Pancreas (tissue), 10 donors: Measurements from ENCODE around the gene DEAF1. TPM values are rescaled to one million over a fixed set of nuclear protein-coding genes. Genes with fewer than 3 reads are reported as not detected.

Source experiments
- ATAC-seq, 4 donors: fragments of 200-7000 bp; cut with Tn5 transposase; one replicate each; pipeline versions ENCODE4 v1.8.0 to v1.9.1; 2020; ENCODE audit warnings: mild to moderate bottlenecking in 4 of 4, moderate library complexity in 4 of 4
- DNase-seq, 6 donors: peaks; one replicate each; pipeline ENCODE4 v3.0.0-alpha.2; 2020
- FAIRE-seq: peaks from 2 replicates; lab custom pipeline; 2012; peaks lifted over from hg19 to GRCh38; lab: Jason Lieb, UNC
- H3K27ac ChIP-seq, 4 donors: fragments of 200-600 bp; sonication (generic); 1 replicate in 3 of 4; 2 replicates in 1 of 4; pipeline versions ENCODE4 v1.5.0 to v1.8.0; 2020
- H3K27me3 ChIP-seq, 4 donors: fragments of 200-600 bp; one replicate each; pipeline ENCODE4 v1.8.0; 2021
- H3K36me3 ChIP-seq, 3 donors: fragments of 200-600 bp; sonication (generic) in 1 of 3; one replicate each; pipeline versions ENCODE4 v1.5.0 to v1.8.0; 2020 to 2021
- H3K4me1 ChIP-seq, 3 donors: fragments of 200-600 bp; one replicate each; pipeline ENCODE4 v1.8.0; 2021
- H3K4me3 ChIP-seq, 4 donors: fragments of 200-600 bp; sonication (generic) in 2 of 4; one replicate each; pipeline versions ENCODE4 v1.5.0 to v1.8.0; 2020 to 2021
- H3K9me3 ChIP-seq, 4 donors: fragments of 200-600 bp; one replicate each; pipeline ENCODE4 v1.8.0; 2021
- WGBS, 2 donors: extraction: QIAGEN DNeasy Blood & Tissue Kit; methylation state at CpG; one replicate each; pipeline ENCODE4 v1.1.7; 2013; 5-methylcytosine and 5-hydroxymethylcytosine counted together
- intact Hi-C, 3 donors: fragments of 100-400 bp; cut with DNase I; formaldehyde crosslinking; loops; one replicate each; pipeline versions ENCODE4 v1.11.1 to v1.14.2; 2022
- polyA plus RNA-seq, 2 donors: library from polyadenylated mRNA; stranded (reverse); fragments of 200-250 nt; gene quantifications; one replicate each; pipeline ENCODE4 v1.2.3, GENCODE V29; 2013
- total RNA-seq, 6 donors: library from RNA; stranded (reverse); fragmentation: NEBNext Ultra II Directional in 4 of 6; extraction: Animal tissue kit (Norgen Biotek cat#: 25700) in 4 of 6; gene quantifications; one replicate each; pipeline versions ENCODE4 v1.2.1 to v1.2.4, GENCODE V29; 2021 to 2023
- TF ChIP-seq, protein P1 (sequence below), 4 donors: fragments of 200-600 bp; sonication (generic) in 3 of 4; IDR thresholded peaks; one replicate each; pipeline versions ENCODE4 v1.5.0 to v1.8.0; 2021; ENCODE audit warnings: antibody characterized with exemption in 4 of 4
- donor health status: healthy with polysubstance abuse.
- donor health status: DM: no; HTN: no; CAD: no; lungs with moderate emphysema.
- donor health status: DM: no; HTN: no; CAD: no.
- donor health status: control.
- donor health status: control.
- donor health status: Bipolar disorder and iron deficiency.
- donor health status: DM: yes; HTN: yes; CAD: no.
- donor health status: DM: no; HTN: no; CAD: no.
- donor health status: DM: no; HTN: no; CAD: no.
- donor health status: DM: yes; HTN: yes; CAD: no.

Gene DEAF1
- total and polyA plus RNA-seq, 8 donors: 15.9 to 33.8 (median 21.0) TPM

DNA sequence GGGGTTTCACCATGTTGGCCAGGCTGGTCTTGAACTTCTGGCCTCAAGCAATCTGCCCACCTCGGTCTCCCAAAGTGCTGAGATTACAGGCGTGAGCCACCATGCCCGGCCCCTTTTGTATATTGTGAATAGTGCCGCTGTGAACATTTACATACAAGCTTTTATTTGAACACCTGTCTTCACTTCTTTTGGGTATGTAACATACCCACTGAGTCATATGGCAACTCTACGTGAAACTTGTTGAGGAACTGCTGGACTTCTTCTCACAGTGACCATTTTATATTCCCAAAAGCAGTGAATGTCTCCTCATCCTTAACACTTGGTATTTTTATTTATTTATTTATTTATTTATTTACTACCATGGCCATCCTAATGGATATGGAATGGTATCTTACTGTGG is 64.2 kb downstream of the DEAF1 start:
- DNase-seq (no peak), ATAC-seq (no peak), FAIRE-seq (no peak)
- WGBS, 2 donors: 78 to 81% methylated on average over 5 of the region's 5 CpGs
- no peaks in the 10 kb centered on the region for H3K27me3 ChIP-seq
- H3K4me3 ChIP-seq: no peak overlapping the region
- intact Hi-C loops: no loop called here
- H3K4me1 ChIP-seq: no peaks in the 10 kb centered on the region
- TF ChIP-seq, protein P1, sequence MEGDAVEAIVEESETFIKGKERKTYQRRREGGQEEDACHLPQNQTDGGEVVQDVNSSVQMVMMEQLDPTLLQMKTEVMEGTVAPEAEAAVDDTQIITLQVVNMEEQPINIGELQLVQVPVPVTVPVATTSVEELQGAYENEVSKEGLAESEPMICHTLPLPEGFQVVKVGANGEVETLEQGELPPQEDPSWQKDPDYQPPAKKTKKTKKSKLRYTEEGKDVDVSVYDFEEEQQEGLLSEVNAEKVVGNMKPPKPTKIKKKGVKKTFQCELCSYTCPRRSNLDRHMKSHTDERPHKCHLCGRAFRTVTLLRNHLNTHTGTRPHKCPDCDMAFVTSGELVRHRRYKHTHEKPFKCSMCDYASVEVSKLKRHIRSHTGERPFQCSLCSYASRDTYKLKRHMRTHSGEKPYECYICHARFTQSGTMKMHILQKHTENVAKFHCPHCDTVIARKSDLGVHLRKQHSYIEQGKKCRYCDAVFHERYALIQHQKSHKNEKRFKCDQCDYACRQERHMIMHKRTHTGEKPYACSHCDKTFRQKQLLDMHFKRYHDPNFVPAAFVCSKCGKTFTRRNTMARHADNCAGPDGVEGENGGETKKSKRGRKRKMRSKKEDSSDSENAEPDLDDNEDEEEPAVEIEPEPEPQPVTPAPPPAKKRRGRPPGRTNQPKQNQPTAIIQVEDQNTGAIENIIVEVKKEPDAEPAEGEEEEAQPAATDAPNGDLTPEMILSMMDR (IDR thresholded peaks at IDR 0.05): no peak
- H3K27ac ChIP-seq: no peak overlapping the region
- H3K9me3 ChIP-seq: no peaks in the 10 kb centered on the region
- no peaks in the 10 kb centered on the region for H3K36me3 ChIP-seq

DNA sequence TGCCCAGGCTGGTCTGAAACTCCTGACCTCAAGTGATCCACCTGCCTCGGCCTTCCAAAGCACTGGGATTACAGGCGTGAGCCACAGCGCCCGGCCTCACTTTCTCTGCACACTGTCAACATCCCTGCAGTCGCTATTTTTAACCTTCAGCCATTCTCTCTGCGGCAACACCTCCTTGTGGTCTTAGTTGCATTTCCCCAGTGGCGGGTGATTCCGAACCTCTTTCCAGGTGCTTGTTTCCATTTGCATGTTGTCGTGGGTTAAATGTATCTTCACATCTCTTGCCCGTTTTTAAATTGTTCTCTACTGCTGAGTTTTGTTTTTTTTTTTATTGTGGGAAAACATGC is 65.8 kb downstream of the DEAF1 start:
- TF ChIP-seq, protein P1 (IDR thresholded peaks at IDR 0.05): no peak
- H3K9me3 ChIP-seq: no peaks in the 10 kb centered on the region
- no peaks in the 10 kb centered on the region for H3K27me3 ChIP-seq
- intact Hi-C loops: no loop called here
- WGBS, 2 donors: 65 to 66% methylated on average over 10 of the region's 10 CpGs
- no peak overlapping the region for H3K27ac ChIP-seq
- ATAC-seq: peak in 1 of 4 donors; percentile 22
- no peak for DNase-seq
- no peak overlapping the region for H3K4me3 ChIP-seq
- no peaks in the 10 kb centered on the region for H3K4me1 ChIP-seq
- no peaks in the 10 kb centered on the region for H3K36me3 ChIP-seq
- FAIRE-seq: no peak

DNA sequence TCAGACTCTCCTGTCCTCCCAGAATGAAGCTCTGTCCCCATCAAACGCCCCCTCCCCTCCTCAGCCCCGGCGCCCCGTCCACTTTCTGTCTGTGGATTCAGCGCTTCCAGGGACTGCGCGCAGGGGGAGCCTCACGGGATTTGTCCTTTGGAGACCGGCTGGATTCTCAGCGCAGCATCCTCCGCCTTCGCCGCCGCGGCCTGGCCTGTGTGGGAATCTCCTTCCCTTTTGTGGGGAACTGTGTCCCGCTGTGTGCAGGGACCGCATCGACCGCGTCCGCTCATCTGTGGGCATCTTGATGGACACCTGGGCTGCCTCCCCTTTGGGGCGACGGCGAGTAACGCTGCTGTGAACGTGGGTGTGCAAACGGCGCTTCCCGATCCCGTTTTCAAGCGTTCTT is 67.0 kb downstream of the DEAF1 start:
- ATAC-seq (no peak), FAIRE-seq (no peak), DNase-seq (peak in 3 of 6 donors; percentile 13 to 58 (median 39))
- intact Hi-C loops: no loop called here
- H3K36me3 ChIP-seq: no peaks in the 10 kb centered on the region
- H3K27me3 ChIP-seq: no peaks in the 10 kb centered on the region
- H3K27ac ChIP-seq: no peak overlapping the region
- no peaks in the 10 kb centered on the region for H3K9me3 ChIP-seq
- no peak overlapping the region for H3K4me3 ChIP-seq
- H3K4me1 ChIP-seq: no peaks in the 10 kb centered on the region
- 94 to 97% methylated on average over 31 of the region's 31 CpGs for WGBS, 2 donors
- TF ChIP-seq, protein P1 (IDR thresholded peaks at IDR 0.05): no peak

GRCh38 chr11:627308-627576 is 67.8 kb downstream of the DEAF1 start:
- no peak overlapping the region for H3K27ac ChIP-seq
- no peak for ATAC-seq
- peak in 2 of 6 donors; percentile 48 to 56 for DNase-seq
- FAIRE-seq: no peak
- 48 to 52% methylated on average over 17 to 28 of the region's 28 CpGs for WGBS, 2 donors
- no peaks in the 10 kb centered on the region for H3K9me3 ChIP-seq
- H3K27me3 ChIP-seq: no peaks in the 10 kb centered on the region
- H3K36me3 ChIP-seq: no peaks in the 10 kb centered on the region
- TF ChIP-seq, protein P1 (IDR thresholded peaks at IDR 0.05): no peak
- H3K4me3 ChIP-seq: no peak overlapping the region
- intact Hi-C loops: no loop called here
- H3K4me1 ChIP-seq: no peaks in the 10 kb centered on the region

DNA sequence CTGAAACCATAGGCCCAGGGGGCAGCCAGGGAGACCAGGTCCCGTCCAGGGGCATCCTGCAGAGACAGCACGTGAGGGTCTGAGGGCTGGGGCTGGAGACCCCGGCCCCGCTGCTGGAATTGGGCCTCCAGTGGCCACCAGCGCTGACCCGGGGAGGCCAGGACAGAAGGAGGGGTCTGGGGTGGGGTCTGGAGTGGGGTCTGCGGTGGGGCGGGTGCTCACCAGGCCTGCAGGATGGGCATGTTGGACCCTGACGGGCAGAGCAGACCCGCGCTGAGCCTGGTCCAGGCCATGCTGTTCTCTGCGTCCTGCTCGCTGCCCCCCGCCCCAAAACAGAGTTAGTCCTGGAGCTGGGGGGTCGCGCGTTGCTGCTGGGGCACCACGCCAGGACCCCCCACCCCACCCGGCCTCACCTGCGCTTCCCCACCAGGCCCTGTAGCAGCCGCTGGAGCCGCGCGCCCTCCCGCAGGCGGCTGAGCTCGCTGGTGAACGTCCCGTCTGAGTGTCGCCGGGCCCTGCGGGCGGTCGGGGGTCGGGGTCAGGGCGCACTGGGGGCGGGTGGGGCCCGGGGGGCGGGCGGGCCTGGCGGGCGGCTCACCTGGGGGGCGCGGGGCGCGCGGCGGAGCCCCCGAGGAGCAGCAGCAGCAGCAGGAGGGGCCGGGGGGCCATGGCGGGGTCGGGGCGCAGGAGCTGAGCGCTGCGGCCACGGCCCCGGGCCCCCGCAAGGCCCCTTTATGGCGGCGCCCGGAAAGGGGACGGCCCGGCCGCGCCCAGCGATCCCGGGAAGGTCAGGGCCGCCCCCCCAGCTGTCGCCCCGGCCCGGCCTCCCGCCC is 68.3 kb downstream of the DEAF1 start, which contains the start of gene SCT:
SCT (minus strand) TSS at position 707 of the 833 bp plus-strand sequence; CDS start at position 669, 38 bp downstream.
- TF ChIP-seq, protein P1 (IDR thresholded peaks at IDR 0.05): no peak
- FAIRE-seq: no peak

More for the DNA sequence above, 68.3 kb downstream of the DEAF1 start, which contains the start of gene SCT:
- no peaks in the 10 kb centered on the region for H3K36me3 ChIP-seq
- H3K4me1 ChIP-seq: no peaks in the 10 kb centered on the region
- no peaks in the 10 kb centered on the region for H3K9me3 ChIP-seq
- no peak within 1 kb of the TSS for H3K27ac ChIP-seq
- intact Hi-C loops: no loop called here
- H3K27me3 ChIP-seq: no peaks in the 10 kb centered on the region
- WGBS, 2 donors: 39 to 40% methylated on average over 30 to 72 of the region's 72 CpGs
- H3K4me3 ChIP-seq: no peak within 1 kb of the TSS
- ATAC-seq: no peak
- DNase-seq: peak in 4 of 6 donors; percentile 13 to 78 (median 44)
